ENCODE data around the gene CCL28. TPM values are rescaled to one million over a fixed set of nuclear protein-coding genes. Genes with fewer than 3 reads are reported as not detected.

The CCL28 gene
- total and polyA plus RNA-seq, 2 of the 13 experiments (the other 11 are each of a cell fraction or from before 2014, with no cell fraction given) = 0.03 TPM; not detected in 1

DNA sequence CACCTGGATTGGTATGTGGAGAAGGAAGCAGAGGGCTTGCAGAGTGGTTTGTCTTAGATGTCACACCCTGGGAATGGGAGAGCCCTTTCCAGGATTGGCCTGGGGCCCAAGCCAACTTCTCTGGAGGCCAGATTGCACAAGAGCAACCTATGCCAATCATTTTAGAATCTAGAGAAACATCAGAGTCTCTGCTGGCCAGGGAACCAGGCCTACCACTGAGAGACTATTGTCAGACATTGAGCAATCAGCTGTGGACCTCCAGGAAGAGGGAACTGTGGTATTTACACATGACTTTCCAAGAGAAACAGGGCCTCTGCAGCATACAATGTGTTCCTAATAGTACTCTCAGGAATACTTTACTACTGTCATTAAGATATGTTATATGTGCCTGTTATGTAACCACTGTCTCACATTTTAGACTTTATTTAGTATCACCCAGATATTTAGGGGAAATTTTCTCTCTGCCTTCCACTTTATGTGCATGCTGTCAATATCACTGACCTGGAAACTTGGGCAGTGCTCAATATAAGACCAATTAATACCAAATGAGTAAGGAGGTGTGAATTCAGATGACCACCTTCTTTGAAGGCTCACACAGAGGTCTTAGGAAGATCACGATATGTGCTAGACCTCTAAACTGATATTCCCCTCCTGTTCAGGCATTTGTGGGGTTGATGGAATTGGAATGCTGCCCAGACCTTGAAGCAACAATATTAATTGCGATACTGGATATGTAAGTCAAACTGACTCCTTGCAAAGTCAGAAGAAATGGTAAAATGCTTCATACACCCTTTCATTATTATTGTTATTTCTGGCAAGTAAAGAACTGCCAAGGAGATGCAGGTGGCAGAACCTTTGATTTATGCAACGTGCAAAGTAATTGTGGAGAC lies 20.5 kb upstream of the CCL28 start (continued):
- TF ChIP-seq ZFP82 (CRISPR knock-in tag; IDR thresholded peaks at IDR 0.05; ENCODE audit: borderline replicate concordance) (no peak), ZNF547 (CRISPR knock-in tag; IDR thresholded peaks at IDR 0.05) (no peak), ZSCAN20 (CRISPR knock-in tag; IDR thresholded peaks at IDR 0.05; ENCODE audit: borderline replicate concordance) (no peak), SMYD3 (CRISPR knock-in tag; IDR thresholded peaks at IDR 0.05) (peak; percentile 93), ZNF598 (CRISPR knock-in tag; IDR thresholded peaks at IDR 0.05; ENCODE audit: borderline replicate concordance) (no peak), ZNF550 (CRISPR knock-in tag; IDR thresholded peaks at IDR 0.05; ENCODE audit: borderline replicate concordance) (no peak), NFKBIZ (CRISPR knock-in tag; IDR thresholded peaks at IDR 0.05) (peak; percentile 88; the same call in 1 of the 2 replicates), ZNF24 (IDR thresholded peaks at IDR 0.05) (no peak), ZNF7 (CRISPR knock-in tag; IDR thresholded peaks at IDR 0.05) (peak; percentile 30; the same call in 1 of the 2 replicates)
- TF ChIP-seq, protein P1, sequence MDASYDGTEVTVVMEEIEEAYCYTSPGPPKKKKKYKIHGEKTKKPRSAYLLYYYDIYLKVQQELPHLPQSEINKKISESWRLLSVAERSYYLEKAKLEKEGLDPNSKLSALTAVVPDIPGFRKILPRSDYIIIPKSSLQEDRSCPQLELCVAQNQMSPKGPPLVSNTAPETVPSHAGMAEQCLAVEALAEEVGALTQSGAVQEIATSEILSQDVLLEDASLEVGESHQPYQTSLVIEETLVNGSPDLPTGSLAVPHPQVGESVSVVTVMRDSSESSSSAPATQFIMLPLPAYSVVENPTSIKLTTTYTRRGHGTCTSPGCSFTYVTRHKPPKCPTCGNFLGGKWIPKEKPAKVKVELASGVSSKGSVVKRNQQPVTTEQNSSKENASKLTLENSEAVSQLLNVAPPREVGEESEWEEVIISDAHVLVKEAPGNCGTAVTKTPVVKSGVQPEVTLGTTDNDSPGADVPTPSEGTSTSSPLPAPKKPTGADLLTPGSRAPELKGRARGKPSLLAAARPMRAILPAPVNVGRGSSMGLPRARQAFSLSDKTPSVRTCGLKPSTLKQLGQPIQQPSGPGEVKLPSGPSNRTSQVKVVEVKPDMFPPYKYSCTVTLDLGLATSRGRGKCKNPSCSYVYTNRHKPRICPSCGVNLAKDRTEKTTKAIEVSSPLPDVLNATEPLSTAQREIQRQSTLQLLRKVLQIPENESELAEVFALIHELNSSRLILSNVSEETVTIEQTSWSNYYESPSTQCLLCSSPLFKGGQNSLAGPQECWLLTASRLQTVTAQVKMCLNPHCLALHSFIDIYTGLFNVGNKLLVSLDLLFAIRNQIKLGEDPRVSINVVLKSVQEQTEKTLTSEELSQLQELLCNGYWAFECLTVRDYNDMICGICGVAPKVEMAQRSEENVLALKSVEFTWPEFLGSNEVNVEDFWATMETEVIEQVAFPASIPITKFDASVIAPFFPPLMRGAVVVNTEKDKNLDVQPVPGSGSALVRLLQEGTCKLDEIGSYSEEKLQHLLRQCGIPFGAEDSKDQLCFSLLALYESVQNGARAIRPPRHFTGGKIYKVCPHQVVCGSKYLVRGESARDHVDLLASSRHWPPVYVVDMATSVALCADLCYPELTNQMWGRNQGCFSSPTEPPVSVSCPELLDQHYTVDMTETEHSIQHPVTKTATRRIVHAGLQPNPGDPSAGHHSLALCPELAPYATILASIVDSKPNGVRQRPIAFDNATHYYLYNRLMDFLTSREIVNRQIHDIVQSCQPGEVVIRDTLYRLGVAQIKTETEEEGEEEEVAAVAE (CRISPR knock-in tag; IDR thresholded peaks at IDR 0.05; ENCODE audit: borderline replicate concordance) = 0 out of 2 replicates have a peak, but pooled peaks have one; percentile 42
- TF ChIP-seq, protein P2, sequence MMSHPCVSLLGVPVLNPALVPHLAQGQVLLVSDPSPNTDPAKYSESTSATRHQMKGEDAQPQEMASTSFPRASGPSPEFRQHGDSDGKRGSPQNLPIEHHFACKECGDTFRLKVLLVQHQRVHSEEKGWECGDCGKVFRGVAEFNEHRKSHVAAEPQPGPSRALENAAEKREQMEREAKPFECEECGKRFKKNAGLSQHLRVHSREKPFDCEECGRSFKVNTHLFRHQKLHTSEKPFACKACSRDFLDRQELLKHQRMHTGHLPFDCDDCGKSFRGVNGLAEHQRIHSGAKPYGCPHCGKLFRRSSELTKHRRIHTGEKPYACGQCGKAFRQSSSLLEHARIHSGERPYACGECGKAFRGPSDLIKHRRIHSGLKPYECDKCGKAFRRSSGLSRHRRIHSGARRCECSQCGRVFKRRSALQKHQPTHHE (CRISPR knock-in tag; IDR thresholded peaks at IDR 0.05; ENCODE audit: borderline replicate concordance) = no peak; the same call in 1 of the 2 replicates
- TF ChIP-seq, protein P3, sequence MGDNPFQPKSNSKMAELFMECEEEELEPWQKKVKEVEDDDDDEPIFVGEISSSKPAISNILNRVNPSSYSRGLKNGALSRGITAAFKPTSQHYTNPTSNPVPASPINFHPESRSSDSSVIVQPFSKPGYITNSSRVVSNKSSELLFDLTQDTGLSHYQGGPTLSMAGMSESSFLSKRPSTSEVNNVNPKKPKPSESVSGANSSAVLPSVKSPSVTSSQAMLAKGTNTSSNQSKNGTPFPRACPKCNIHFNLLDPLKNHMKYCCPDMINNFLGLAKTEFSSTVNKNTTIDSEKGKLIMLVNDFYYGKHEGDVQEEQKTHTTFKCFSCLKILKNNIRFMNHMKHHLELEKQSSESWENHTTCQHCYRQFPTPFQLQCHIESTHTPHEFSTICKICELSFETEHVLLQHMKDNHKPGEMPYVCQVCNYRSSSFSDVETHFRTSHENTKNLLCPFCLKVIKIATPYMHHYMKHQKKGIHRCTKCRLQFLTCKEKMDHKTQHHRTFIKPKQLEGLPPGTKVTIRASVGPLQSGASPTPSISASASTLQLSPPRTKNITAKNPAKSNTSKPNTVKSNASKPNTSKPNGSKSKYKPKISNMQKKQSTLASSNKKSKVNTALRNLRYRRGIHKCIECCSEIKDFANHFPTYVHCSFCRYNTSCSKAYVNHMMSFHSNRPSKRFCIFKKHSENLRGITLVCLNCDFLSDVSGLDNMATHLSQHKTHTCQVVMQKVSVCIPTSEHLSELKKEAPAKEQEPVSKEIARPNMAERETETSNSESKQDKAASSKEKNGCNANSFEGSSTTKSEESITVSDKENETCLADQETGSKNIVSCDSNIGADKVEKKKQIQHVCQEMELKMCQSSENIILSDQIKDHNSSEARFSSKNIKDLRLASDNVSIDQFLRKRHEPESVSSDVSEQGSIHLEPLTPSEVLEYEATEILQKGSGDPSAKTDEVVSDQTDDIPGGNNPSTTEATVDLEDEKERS (CRISPR knock-in tag; IDR thresholded peaks at IDR 0.05) = peak; percentile 82; the same call in 1 of the 2 replicates

Measured in HepG2 (cell line).